GM19239 (cell line): Measurements from ENCODE around the gene TGFA.

Source experiments
- DNase-seq: peaks from one replicate; pipeline ENCODE4 v3.0.0; 2011; ENCODE audit warnings: low spot score; ENCODE audit not compliant: insufficient read length
- FAIRE-seq: peaks from 2 replicates; lab custom pipeline; 2011; peaks lifted over from hg19 to GRCh38; lab: Jason Lieb, UNC

The TGFA gene

GRCh38 chr2:70440621-70441020 is 113.0 kb downstream of the TGFA start:
- FAIRE-seq (no peak), DNase-seq (no peak)

GRCh38 chr2:70435138-70435537 is 118.5 kb downstream of the TGFA start:
- DNase-seq, result no peak
- no peak for FAIRE-seq

- FAIRE-seq (no peak), DNase-seq (no peak)
Measured at GRCh38 chr2:70433315-70433714, 120.3 kb downstream of the TGFA start.

GRCh38 chr2:70431716-70432347 is 121.8 kb downstream of the TGFA start:
- no peak for DNase-seq
- no peak for FAIRE-seq

- no peak for FAIRE-seq
Measured at GRCh38 chr2:70426341-70426740, 127.3 kb downstream of the TGFA start.

GRCh38 chr2:70425682-70426301 is 127.8 kb downstream of the TGFA start:
- FAIRE-seq, result no peak
- DNase-seq, result no peak

More at GRCh38 chr2:70426341-70426740, 127.3 kb downstream of the TGFA start:
- DNase-seq, result no peak

- DNase-seq, result no peak
- no peak for FAIRE-seq
Measured at GRCh38 chr2:70420740-70421139, 132.9 kb downstream of the TGFA start.

- FAIRE-seq, result no peak
- no peak for DNase-seq
Measured at GRCh38 chr2:70420143-70420542, 133.5 kb downstream of the TGFA start.

GRCh38 chr2:70418514-70418913 is 135.1 kb downstream of the TGFA start:
- FAIRE-seq, result no peak
- no peak for DNase-seq

- DNase-seq (no peak), FAIRE-seq (no peak)
Measured at GRCh38 chr2:70417011-70417410, 136.6 kb downstream of the TGFA start.

GRCh38 chr2:70412294-70413070 is 141.1 kb downstream of the TGFA start:
- FAIRE-seq (no peak), DNase-seq (no peak)

GRCh38 chr2:70411483-70412125 is 142.0 kb downstream of the TGFA start:
- FAIRE-seq (no peak), DNase-seq (no peak)

GRCh38 chr2:70403267-70404053 is 150.2 kb downstream of the TGFA start:
- no peak for FAIRE-seq
- no peak for DNase-seq

GRCh38 chr2:70400539-70400938 is 153.1 kb downstream of the TGFA start:
- FAIRE-seq (no peak), DNase-seq (no peak)

GRCh38 chr2:70399046-70399445 is 154.6 kb downstream of the TGFA start:
- DNase-seq, result no peak
- no peak for FAIRE-seq
